Astrocyte (in vitro differentiated cells and primary cell): ENCODE measurements around the gene TPM2.

ENCODE experiments used
- EZH2 ChIP-seq: IDR thresholded peaks from 2 replicates; pipeline ENCODE4 v1.6.1; 2012; ENCODE audit warnings: mild to moderate bottlenecking, low read length, inconsistent platforms; ENCODE audit not compliant: insufficient read depth
- TF ChIP-seq, protein P1 (sequence below): IDR thresholded peaks from 2 replicates; pipeline ENCODE4 v1.5.1; 2011; ENCODE audit warnings: low read depth, mild to moderate bottlenecking, inconsistent platforms, low read length, moderate library complexity; ENCODE audit not compliant: insufficient read depth

DNA sequence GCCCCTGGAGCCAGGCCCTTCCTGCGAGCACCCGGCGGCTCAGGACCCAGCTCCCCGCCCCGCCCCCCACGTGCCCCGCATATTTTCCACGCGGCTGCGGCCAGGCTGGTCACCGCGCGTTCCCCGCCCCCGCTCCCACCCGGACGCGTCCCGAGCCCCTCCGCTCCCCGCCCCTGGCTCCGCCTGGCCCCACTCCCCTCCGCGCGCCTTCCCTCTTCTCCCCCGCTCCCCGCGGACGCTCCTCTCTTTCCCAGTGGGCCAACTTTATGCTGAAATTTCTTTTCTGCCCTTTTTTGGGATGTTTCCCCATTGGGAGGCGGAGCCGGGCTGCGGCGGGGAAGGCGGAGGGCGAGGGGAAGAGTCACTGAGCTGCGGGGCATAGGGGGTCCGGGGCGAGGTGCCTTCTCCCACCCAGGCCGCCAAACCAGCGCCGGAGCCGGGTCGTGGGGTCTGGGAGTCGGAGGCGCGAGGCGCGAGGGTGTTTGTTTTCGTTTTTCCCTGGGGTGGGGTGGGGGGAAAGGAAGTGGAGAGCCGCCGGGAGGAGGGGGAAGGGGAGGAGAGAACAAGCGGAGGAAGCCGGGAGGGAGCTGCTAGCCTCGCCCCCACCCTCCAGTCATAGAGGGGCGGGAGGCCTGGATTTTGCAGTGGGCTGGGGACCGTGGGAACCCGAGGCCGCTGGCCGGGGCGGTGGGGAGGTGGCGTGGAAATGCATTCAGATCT, 1.0 kb upstream of the TPM2 start:
- TF ChIP-seq, protein P1, sequence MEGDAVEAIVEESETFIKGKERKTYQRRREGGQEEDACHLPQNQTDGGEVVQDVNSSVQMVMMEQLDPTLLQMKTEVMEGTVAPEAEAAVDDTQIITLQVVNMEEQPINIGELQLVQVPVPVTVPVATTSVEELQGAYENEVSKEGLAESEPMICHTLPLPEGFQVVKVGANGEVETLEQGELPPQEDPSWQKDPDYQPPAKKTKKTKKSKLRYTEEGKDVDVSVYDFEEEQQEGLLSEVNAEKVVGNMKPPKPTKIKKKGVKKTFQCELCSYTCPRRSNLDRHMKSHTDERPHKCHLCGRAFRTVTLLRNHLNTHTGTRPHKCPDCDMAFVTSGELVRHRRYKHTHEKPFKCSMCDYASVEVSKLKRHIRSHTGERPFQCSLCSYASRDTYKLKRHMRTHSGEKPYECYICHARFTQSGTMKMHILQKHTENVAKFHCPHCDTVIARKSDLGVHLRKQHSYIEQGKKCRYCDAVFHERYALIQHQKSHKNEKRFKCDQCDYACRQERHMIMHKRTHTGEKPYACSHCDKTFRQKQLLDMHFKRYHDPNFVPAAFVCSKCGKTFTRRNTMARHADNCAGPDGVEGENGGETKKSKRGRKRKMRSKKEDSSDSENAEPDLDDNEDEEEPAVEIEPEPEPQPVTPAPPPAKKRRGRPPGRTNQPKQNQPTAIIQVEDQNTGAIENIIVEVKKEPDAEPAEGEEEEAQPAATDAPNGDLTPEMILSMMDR = no peak
- no peak for TF ChIP-seq EZH2
